Neural progenitor cell (in vitro differentiated cells): ENCODE results near the gene UNC5CL. TPM values are rescaled to one million over a fixed set of nuclear protein-coding genes. Genes with fewer than 3 reads are reported as not detected.

ENCODE experiments used
- DNase-seq: peaks from one replicate; pipeline ENCODE4 v3.0.0-alpha.2; 2016; ENCODE audit warnings: low spot score
- H2AFZ ChIP-seq: fragments of 200-600 bp; sonication (generic); replicated peaks from 2 replicates; pipeline ENCODE4 v1.6.1; 2016; ENCODE audit warnings: antibody characterized with exemption
- H3F3A ChIP-seq: fragments of 200-600 bp; sonication (generic); 2 replicates; pipeline ENCODE4 v1.6.1; 2016; ENCODE audit warnings: antibody characterized with exemption, low read depth
- H3K27ac ChIP-seq: fragments of 200-600 bp; sonication (generic); 2 replicates; pipeline ENCODE4 v1.5.1; 2016; ENCODE audit warnings: mild to moderate bottlenecking
- H3K27me3 ChIP-seq: fragments of 200-600 bp; sonication (generic); 2 replicates; pipeline ENCODE4 v1.6.1; 2016; ENCODE audit warnings: mild to moderate bottlenecking, moderate library complexity
- H3K36me3 ChIP-seq: fragments of 200-600 bp; sonication (generic); 2 replicates; pipeline ENCODE4 v1.5.1; 2016
- H3K4me1 ChIP-seq: fragments of 200-600 bp; sonication (generic); 2 replicates; pipeline ENCODE4 v1.6.1; 2016; ENCODE audit warnings: mixed run types
- H3K4me2 ChIP-seq: fragments of 200-600 bp; sonication (generic); 2 replicates; pipeline ENCODE4 v1.6.1; 2016
- H3K4me3 ChIP-seq: fragments of 200-600 bp; sonication (generic); 2 replicates; pipeline ENCODE4 v1.5.1; 2016
- H3K79me2 ChIP-seq: fragments of 200-600 bp; sonication (generic); 2 replicates; pipeline ENCODE4 v1.6.1; 2016; ENCODE audit warnings: low read depth
- H3K9ac ChIP-seq: fragments of 200-600 bp; sonication (generic); 2 replicates; pipeline ENCODE4 v1.6.1; 2016
- H3K9me3 ChIP-seq: fragments of 200-600 bp; sonication (generic); 2 replicates; pipeline ENCODE4 v1.5.1; 2016; ENCODE audit warnings: low read depth
- H4K20me1 ChIP-seq: fragments of 200-600 bp; sonication (generic); 2 replicates; pipeline ENCODE4 v1.6.1; 2016; ENCODE audit warnings: low read depth
- H3K27ac Mint-ChIP-seq: 3 replicates; pipeline ENCODE4 v1.8.0; 2021; ENCODE audit warnings: mixed read lengths
- H3K27me3 Mint-ChIP-seq: 2 replicates; pipeline ENCODE4 v1.8.0; 2022; ENCODE audit warnings: low read depth, mild to moderate bottlenecking, inconsistent platforms, moderate library complexity, mixed read lengths; ENCODE audit not compliant: insufficient read depth
- H3K36me3 Mint-ChIP-seq: 3 replicates; pipeline ENCODE4 v1.8.0; 2021; ENCODE audit warnings: mixed read lengths
- H3K4me1 Mint-ChIP-seq: 3 replicates; pipeline ENCODE4 v1.8.0; 2021; ENCODE audit warnings: mixed read lengths
- H3K4me3 Mint-ChIP-seq: 3 replicates; pipeline ENCODE4 v1.8.0; 2021; ENCODE audit warnings: mild to moderate bottlenecking, moderate library complexity, mixed read lengths
- H3K9me3 Mint-ChIP-seq: 3 replicates; pipeline ENCODE4 v1.8.0; 2020; ENCODE audit warnings: mixed read lengths
- EZH2 ChIP-seq: fragments of 200-600 bp; sonication (generic); IDR thresholded peaks from 2 replicates; pipeline ENCODE4 v1.6.1; 2017; ENCODE audit warnings: antibody characterized with exemption, mild to moderate bottlenecking, moderate library complexity
- EZH2phosphoT487 ChIP-seq: fragments of 200-600 bp; sonication (generic); IDR thresholded peaks from 2 replicates; pipeline ENCODE4 v1.6.1; 2017; ENCODE audit warnings: antibody characterized with exemption
- total RNA-seq: library from RNA; depleted of rRNA; stranded (reverse); fragments of >200 nt; gene quantifications from 2 replicates; pipeline ENCODE4 v1.2.3, GENCODE V29; 2015; ENCODE audit warnings: low replicate concordance
- TF ChIP-seq, protein P1 (sequence below): fragments of 200-600 bp; sonication (generic); IDR thresholded peaks from 2 replicates; pipeline ENCODE4 v1.5.1; 2017; ENCODE audit warnings: antibody characterized with exemption, mild to moderate bottlenecking

The UNC5CL gene
- total RNA-seq, 1 donor from 2014 or later = 2.2 TPM

DNA sequence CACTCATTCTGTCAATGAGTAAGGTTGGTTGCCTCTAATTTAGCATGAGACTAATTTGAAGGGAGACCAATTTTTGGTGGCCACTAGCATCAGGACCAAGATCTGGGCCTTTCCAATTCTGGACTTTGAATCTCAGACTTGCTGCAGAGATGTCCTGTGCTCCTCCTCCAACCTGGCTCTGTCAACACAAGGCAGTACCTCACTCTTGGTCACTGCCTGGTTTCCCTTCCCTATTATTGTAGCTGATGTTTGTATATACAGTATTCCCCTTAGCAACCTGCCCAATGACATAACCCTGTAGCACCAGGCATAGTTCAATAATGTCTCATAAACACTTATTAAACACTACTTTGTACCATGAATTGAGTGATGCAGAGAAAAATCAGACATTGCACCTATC lies 50.4 kb downstream of the UNC5CL start:
- Histone ChIP-seq H3F3A (no peaks in the 10 kb centered on the region), H2AFZ (no peak overlapping the region), H3K79me2 (no peaks in the 10 kb centered on the region), H3K4me2 (no peak overlapping the region), H3K4me1 (peaks cover 14% of the 10 kb centered on the region), H3K9me3 (no peaks in the 10 kb centered on the region), H4K20me1 (no peaks in the 10 kb centered on the region), H3K27ac (no peak overlapping the region), H3K36me3 (no peaks in the 10 kb centered on the region), H3K27me3 (no peaks in the 10 kb centered on the region), H3K9ac (no peak overlapping the region), H3K4me3 (no peak overlapping the region)
- peaks cover 10% of the 10 kb centered on the region for H3K9me3 Mint-ChIP-seq
- H3K4me3 Mint-ChIP-seq = no peak overlapping the region
- peaks cover 17% of the 10 kb centered on the region for H3K36me3 Mint-ChIP-seq
- peaks cover 39% of the 10 kb centered on the region for H3K4me1 Mint-ChIP-seq
- TF ChIP-seq EZH2 (no peak), EZH2phosphoT487 (no peak)
- TF ChIP-seq, protein P1, sequence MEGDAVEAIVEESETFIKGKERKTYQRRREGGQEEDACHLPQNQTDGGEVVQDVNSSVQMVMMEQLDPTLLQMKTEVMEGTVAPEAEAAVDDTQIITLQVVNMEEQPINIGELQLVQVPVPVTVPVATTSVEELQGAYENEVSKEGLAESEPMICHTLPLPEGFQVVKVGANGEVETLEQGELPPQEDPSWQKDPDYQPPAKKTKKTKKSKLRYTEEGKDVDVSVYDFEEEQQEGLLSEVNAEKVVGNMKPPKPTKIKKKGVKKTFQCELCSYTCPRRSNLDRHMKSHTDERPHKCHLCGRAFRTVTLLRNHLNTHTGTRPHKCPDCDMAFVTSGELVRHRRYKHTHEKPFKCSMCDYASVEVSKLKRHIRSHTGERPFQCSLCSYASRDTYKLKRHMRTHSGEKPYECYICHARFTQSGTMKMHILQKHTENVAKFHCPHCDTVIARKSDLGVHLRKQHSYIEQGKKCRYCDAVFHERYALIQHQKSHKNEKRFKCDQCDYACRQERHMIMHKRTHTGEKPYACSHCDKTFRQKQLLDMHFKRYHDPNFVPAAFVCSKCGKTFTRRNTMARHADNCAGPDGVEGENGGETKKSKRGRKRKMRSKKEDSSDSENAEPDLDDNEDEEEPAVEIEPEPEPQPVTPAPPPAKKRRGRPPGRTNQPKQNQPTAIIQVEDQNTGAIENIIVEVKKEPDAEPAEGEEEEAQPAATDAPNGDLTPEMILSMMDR = no peak
- no peaks in the 10 kb centered on the region for H3K27me3 Mint-ChIP-seq
- DNase-seq = no peak
- H3K27ac Mint-ChIP-seq = no peak overlapping the region

DNA sequence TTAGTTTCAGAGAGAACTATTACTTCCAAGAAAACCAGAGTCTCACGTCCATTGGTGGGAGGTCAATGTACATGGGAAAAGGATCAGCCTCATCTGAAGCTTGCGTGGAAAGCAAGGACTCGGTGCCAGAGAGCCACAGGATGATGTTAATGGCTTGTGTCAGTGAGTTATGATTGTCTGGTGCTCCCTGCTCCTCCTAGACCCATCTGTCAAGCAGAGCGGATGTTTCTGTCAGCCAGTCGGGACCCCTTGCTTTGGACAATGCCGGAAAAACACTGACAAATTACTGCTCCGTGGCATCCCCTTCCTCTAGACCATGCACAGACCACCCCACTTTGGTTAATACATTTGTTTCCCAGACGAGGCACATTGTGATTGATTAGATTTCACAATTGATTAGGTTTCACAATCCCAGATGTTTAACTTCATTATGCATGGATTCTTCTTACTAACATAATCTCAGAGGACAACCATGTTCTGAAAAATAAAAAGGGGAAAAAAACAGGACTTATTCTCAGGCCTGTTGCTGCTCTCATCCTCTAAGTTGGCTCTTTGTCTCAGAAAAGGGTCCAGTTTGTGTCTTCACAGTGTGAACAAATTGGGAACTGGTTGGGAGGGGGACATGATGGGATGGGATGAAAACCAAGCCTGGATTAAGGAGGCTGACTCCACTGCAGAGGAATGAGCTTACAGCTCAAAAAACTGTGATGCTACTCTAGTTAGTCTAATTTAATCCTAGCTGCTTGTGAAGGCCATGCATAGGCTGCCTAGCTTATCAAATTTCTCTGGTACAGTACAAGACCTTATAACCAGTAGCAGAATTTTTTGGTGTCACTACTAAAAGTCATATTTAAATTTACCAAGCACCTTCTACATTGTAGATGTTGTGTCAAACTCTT lies 51.9 kb downstream of the UNC5CL start:
- H3K4me1 ChIP-seq = peaks cover 7% of the 10 kb centered on the region
- TF ChIP-seq, protein P1 = no peak
- TF ChIP-seq EZH2phosphoT487 = no peak
- TF ChIP-seq EZH2 = no peak
- H3K27me3 Mint-ChIP-seq = peaks cover 2% of the 10 kb centered on the region
- H3K27ac Mint-ChIP-seq = peak overlapping the region; percentile 52
- H3K4me2 ChIP-seq = no peak overlapping the region
- H2AFZ ChIP-seq = no peak overlapping the region
- H3K79me2 ChIP-seq = no peaks in the 10 kb centered on the region
- no peaks in the 10 kb centered on the region for H3F3A ChIP-seq
- no peak overlapping the region for H3K9ac ChIP-seq
- H3K4me3 ChIP-seq = no peak overlapping the region
- H3K27ac ChIP-seq = no peak overlapping the region
- DNase-seq = no peak
- no peaks in the 10 kb centered on the region for H3K27me3 ChIP-seq
- no peaks in the 10 kb centered on the region for H4K20me1 ChIP-seq
- H3K9me3 ChIP-seq = no peaks in the 10 kb centered on the region
- peaks cover 8% of the 10 kb centered on the region for H3K9me3 Mint-ChIP-seq
- peaks cover 34% of the 10 kb centered on the region for H3K4me1 Mint-ChIP-seq
- H3K36me3 ChIP-seq = no peaks in the 10 kb centered on the region
- peaks cover 10% of the 10 kb centered on the region for H3K36me3 Mint-ChIP-seq
- no peak overlapping the region for H3K4me3 Mint-ChIP-seq

DNA sequence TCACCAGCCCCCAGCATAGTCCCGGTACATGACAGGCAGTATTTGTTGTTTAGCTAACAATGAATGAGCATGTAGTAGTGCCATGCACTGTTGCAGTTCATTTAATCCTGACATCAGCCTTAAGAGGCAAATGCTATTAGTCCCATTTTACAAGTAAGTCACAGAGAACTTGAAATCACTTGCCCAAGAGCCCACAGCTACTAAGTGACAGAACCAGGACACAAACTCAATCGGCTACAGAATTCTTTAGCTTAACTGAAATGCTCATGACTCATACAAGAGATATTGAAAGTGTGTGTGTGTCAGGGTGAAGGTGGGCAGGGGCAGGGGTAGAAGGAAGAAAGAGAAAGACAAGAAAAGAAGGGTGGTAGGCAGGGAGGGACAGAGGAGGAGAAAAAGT lies 52.7 kb downstream of the UNC5CL start:
- Histone ChIP-seq H3K9ac (no peak overlapping the region), H4K20me1 (no peaks in the 10 kb centered on the region), H3K79me2 (no peaks in the 10 kb centered on the region), H3K27ac (no peak overlapping the region), H3K9me3 (no peaks in the 10 kb centered on the region), H3K27me3 (no peaks in the 10 kb centered on the region), H3K4me2 (no peak overlapping the region), H3K36me3 (no peaks in the 10 kb centered on the region), H3F3A (no peaks in the 10 kb centered on the region), H2AFZ (no peak overlapping the region), H3K4me3 (no peak overlapping the region), H3K4me1 (peaks cover 7% of the 10 kb centered on the region)
- H3K9me3 Mint-ChIP-seq = peaks cover 3% of the 10 kb centered on the region
- peaks cover 2% of the 10 kb centered on the region for H3K27me3 Mint-ChIP-seq
- H3K27ac Mint-ChIP-seq = peak overlapping the region; percentile 1
- no peak for DNase-seq
- TF ChIP-seq, protein P1 = no peak
- TF ChIP-seq EZH2 (no peak), EZH2phosphoT487 (no peak)
- H3K4me1 Mint-ChIP-seq = peaks cover 33% of the 10 kb centered on the region
- peaks cover 5% of the 10 kb centered on the region for H3K36me3 Mint-ChIP-seq
- H3K4me3 Mint-ChIP-seq = no peak overlapping the region
